Suprapubic skin (tissue), 4 donors: ENCODE measurements around the gene KYAT1. TPM values are rescaled to one million over a fixed set of nuclear protein-coding genes. Genes with fewer than 3 reads are reported as not detected.

Experiments used
- DNase-seq, 2 donors: peaks; one replicate each; pipeline ENCODE4 v3.0.0-alpha.2; 2019; ENCODE audit warnings: low spot score in 2 of 2
- H3K27ac ChIP-seq: fragments of 200-600 bp; sonication (generic); one replicate; pipeline ENCODE4 v1.5.1; 2019
- H3K27me3 ChIP-seq: fragments of 200-600 bp; sonication (generic); one replicate; pipeline ENCODE4 v1.5.1; 2019
- H3K36me3 ChIP-seq: fragments of 200-600 bp; sonication (generic); one replicate; pipeline ENCODE4 v1.5.1; 2019
- H3K4me1 ChIP-seq: fragments of 200-600 bp; sonication (generic); one replicate; pipeline ENCODE4 v1.5.1; 2019
- H3K4me3 ChIP-seq: fragments of 200-600 bp; sonication (generic); one replicate; pipeline ENCODE4 v1.5.1; 2019; ENCODE audit warnings: mild to moderate bottlenecking
- H3K9me3 ChIP-seq: fragments of 200-600 bp; sonication (generic); one replicate; pipeline ENCODE4 v1.5.1; 2019
- EP300 ChIP-seq: sonication (generic); formaldehyde crosslinking; IDR thresholded peaks from one replicate; pipeline ENCODE4 v1.6.1; 2017; ENCODE audit warnings: antibody characterized with exemption
- POLR2A ChIP-seq, 2 donors: fragments of 450-650 bp; IDR thresholded peaks; one replicate each; pipeline ENCODE4 v1.6.1; 2017; ENCODE audit warnings: antibody characterized with exemption in 2 of 2, mild to moderate bottlenecking in 2 of 2, moderate library complexity in 2 of 2
- POLR2AphosphoS5 ChIP-seq, 3 donors: sonication (generic); formaldehyde crosslinking; IDR thresholded peaks; one replicate each; pipeline ENCODE4 v1.6.1; 2017; ENCODE audit warnings: antibody characterized with exemption in 3 of 3
- WGBS: methylation state at CpG from one replicate; pipeline ENCODE4 v1.1.5; 2018; 5-methylcytosine and 5-hydroxymethylcytosine counted together
- total RNA-seq, 4 donors: library from RNA; depleted of rRNA; stranded (reverse); fragments of >200 nt; gene quantifications; one replicate each; pipeline ENCODE4 v1.1.0, GENCODE V29; 2016
- TF ChIP-seq, protein P1 (sequence below), 2 donors: fragments of 200-600 bp in 1 of 2; fragments of 450-650 bp in 1 of 2; sonication (generic) in 1 of 2; IDR thresholded peaks; one replicate each; pipeline ENCODE4 v1.5.1; 2016 to 2019; ENCODE audit warnings: antibody characterized with exemption in 2 of 2, mild to moderate bottlenecking in 1 of 2, moderate library complexity in 1 of 2

KYAT1 gene
- total RNA-seq, 4 donors from 2014 or later: 10.6 to 17.1 (median 14.6) TPM

GRCh38 chr9:128786681-128787601, 94.8 kb downstream of the KYAT1 start, which contains the start of gene TBC1D13:
TBC1D13 (plus strand) TSS chr9:128787253; CDS start chr9:128787354, 101 bp downstream.
- H3K4me1 ChIP-seq: peaks cover 16% of the 10 kb centered on the region
- peak; percentile 95 to 96 for DNase-seq
- peak in 2 of 3 donors; percentile 28 to 81 for TF ChIP-seq POLR2AphosphoS5 (IDR thresholded peaks at IDR 0.05)
- no peak for TF ChIP-seq POLR2A (IDR thresholded peaks at IDR 0.05)
- peaks cover 22% of the 10 kb centered on the region for H3K36me3 ChIP-seq
- 24% methylated on average over 15 of the region's 64 CpGs for WGBS
- no peaks in the 10 kb centered on the region for H3K9me3 ChIP-seq
- H3K4me3 ChIP-seq: peak within 1 kb of the TSS; percentile 79
- peak within 1 kb of the TSS; percentile 85 for H3K27ac ChIP-seq
- no peaks in the 10 kb centered on the region for H3K27me3 ChIP-seq

DNA sequence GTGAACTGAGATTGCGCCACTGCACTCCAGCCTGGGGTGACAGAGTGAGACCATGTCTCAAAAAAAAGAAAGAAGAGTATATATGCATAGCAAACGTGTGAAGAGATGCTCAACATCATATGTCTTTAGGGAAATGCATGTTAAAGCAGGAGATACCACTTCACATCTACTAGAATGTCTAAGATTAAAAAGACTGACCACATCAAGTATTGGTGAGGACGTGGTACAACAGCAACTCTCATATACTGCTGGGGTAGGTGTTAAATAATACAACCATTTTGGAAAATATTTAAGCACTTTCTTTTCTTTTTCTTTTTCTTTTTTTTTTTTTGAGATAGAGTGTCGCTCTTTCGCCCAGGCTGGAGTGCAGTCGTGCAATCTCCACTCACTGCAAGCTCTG, 96.3 kb downstream of the KYAT1 start:
- TF ChIP-seq POLR2A (IDR thresholded peaks at IDR 0.05) (no peak), POLR2AphosphoS5 (IDR thresholded peaks at IDR 0.05) (no peak), EP300 (no peak)
- TF ChIP-seq, protein P1, sequence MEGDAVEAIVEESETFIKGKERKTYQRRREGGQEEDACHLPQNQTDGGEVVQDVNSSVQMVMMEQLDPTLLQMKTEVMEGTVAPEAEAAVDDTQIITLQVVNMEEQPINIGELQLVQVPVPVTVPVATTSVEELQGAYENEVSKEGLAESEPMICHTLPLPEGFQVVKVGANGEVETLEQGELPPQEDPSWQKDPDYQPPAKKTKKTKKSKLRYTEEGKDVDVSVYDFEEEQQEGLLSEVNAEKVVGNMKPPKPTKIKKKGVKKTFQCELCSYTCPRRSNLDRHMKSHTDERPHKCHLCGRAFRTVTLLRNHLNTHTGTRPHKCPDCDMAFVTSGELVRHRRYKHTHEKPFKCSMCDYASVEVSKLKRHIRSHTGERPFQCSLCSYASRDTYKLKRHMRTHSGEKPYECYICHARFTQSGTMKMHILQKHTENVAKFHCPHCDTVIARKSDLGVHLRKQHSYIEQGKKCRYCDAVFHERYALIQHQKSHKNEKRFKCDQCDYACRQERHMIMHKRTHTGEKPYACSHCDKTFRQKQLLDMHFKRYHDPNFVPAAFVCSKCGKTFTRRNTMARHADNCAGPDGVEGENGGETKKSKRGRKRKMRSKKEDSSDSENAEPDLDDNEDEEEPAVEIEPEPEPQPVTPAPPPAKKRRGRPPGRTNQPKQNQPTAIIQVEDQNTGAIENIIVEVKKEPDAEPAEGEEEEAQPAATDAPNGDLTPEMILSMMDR (IDR thresholded peaks at IDR 0.05): no peak
- Histone ChIP-seq H3K36me3 (peaks cover 6% of the 10 kb centered on the region), H3K27ac (no peak overlapping the region), H3K9me3 (no peaks in the 10 kb centered on the region), H3K4me1 (peaks cover 16% of the 10 kb centered on the region), H3K27me3 (no peaks in the 10 kb centered on the region), H3K4me3 (no peak overlapping the region)
- WGBS: 94% methylated on average over 6 of the region's 6 CpGs
- DNase-seq: no peak

Other genes with a start within 250 kb of the KYAT1 start
- gene DYNC2I2, start 225.1 kb downstream of the KYAT1 start, total RNA-seq: 10 to 100 TPM; 43.5 to 52.4 (median 45.8) TPM
- gene SET, start 192.7 kb downstream of the KYAT1 start, total RNA-seq: 100 to 1,000 TPM; 101 to 166 (median 161) TPM
- gene PKN3, start 179.4 kb downstream of the KYAT1 start, total RNA-seq: 1 to 10 TPM; 3.4 to 6.0 (median 4.4) TPM
- gene ZDHHC12, start 157.8 kb downstream of the KYAT1 start, total RNA-seq: 10 to 100 TPM; 31.5 to 90.5 (median 75.0) TPM
- gene ZER1, start 110.0 kb downstream of the KYAT1 start, total RNA-seq: 10 to 100 TPM; 53.7 to 75.3 (median 67.7) TPM
- 10 to 100 TPM; 11.9 to 27.8 (median 20.0) TPM for gene TBC1D13, start 94.7 kb downstream of the KYAT1 start, total RNA-seq
- 10 to 100 TPM; 11.5 to 34.0 (median 21.6) TPM for gene ENDOG, start 63.5 kb downstream of the KYAT1 start, total RNA-seq
- gene SPOUT1, start 52.2 kb downstream of the KYAT1 start, total RNA-seq: 10 to 100 TPM; 44.2 to 97.4 (median 79.4) TPM
- 100 to 1,000 TPM in 3 of 4 donors, 10 to 100 TPM in 1; 77.3 to 127 (median 108) TPM for gene LRRC8A, start 183 bp upstream of the KYAT1 start, total RNA-seq
- 10 to 100 TPM; 39.1 to 73.5 (median 49.5) TPM for gene PHYHD1, start 39.0 kb upstream of the KYAT1 start, total RNA-seq
- 10 to 100 TPM in 3 of 4 donors, 1 to 10 TPM in 1; 5.2 to 12.7 (median 10.8) TPM for gene DOLK, start 65.7 kb upstream of the KYAT1 start, total RNA-seq
- 100 to 1,000 TPM in 1 of 4 donors, 10 to 100 TPM in 3; 53.6 to 104 (median 60.6) TPM for gene NUP188, start 65.7 kb upstream of the KYAT1 start, total RNA-seq
- 100 to 1,000 TPM; 193 to 331 (median 258) TPM for gene SH3GLB2, start 146.4 kb upstream of the KYAT1 start, total RNA-seq
- gene MIGA2, start 154.7 kb upstream of the KYAT1 start, total RNA-seq: 10 to 100 TPM; 28.3 to 44.3 (median 39.7) TPM
- gene DOLPP1, start 199.2 kb upstream of the KYAT1 start, total RNA-seq: 10 to 100 TPM in 1 of 4 donors, 1 to 10 TPM in 3; 7.8 to 11.1 (median 9.8) TPM
- gene CRAT, start 228.8 kb upstream of the KYAT1 start, total RNA-seq: 100 to 1,000 TPM in 1 of 4 donors, 10 to 100 TPM in 3; 27.4 to 156 (median 42.8) TPM
- gene PTPA, start 229.5 kb upstream of the KYAT1 start, total RNA-seq: 100 to 1,000 TPM in 1 of 4 donors, 10 to 100 TPM in 3; 59.1 to 108 (median 83.8) TPM